Measurements from ENCODE around the gene APOBEC4.
"Not testable (repeated sequence)": the region's sequence is repeated elsewhere in the genome, so short reads cannot be mapped to it uniquely, and the experiment has no call there.

Gene APOBEC4

GRCh38 chr1:183633676-183634343, 19.3 kb downstream of the APOBEC4 start:
- H3K4me1 Mint-ChIP-seq: peaks cover 50% of the 10 kb centered on the region
- H3K4me3 Mint-ChIP-seq: peak overlapping the region; percentile 99
- ATAC-seq: peak; percentile 60
- H3K27me3 Mint-ChIP-seq: peaks cover 12% of the 10 kb centered on the region
- H3K9me3 Mint-ChIP-seq: no peaks in the 10 kb centered on the region
- H3K36me3 Mint-ChIP-seq (ENCODE audit: low read depth): peaks cover 31% of the 10 kb centered on the region
- H3K27ac Mint-ChIP-seq: peak overlapping the region; percentile 99
- DNase-seq: no peak

- Mint-ChIP-seq H3K4me1 (peaks cover 58% of the 10 kb centered on the region), H3K27ac (peak overlapping the region; percentile 99), H3K9me3 (no peaks in the 10 kb centered on the region), H3K36me3 (ENCODE audit: low read depth) (peaks cover 39% of the 10 kb centered on the region), H3K27me3 (peaks cover 12% of the 10 kb centered on the region), H3K4me3 (peak overlapping the region; percentile 99)
- DNase-seq (no peak), ATAC-seq (no peak)
These were observed 20.2 kb downstream of the APOBEC4 start for GRCh38 chr1:183632964-183633363.

GRCh38 chr1:183632114-183632513, 21.0 kb downstream of the APOBEC4 start:
- Mint-ChIP-seq H3K36me3 (ENCODE audit: low read depth) (peaks cover 39% of the 10 kb centered on the region), H3K4me1 (peaks cover 60% of the 10 kb centered on the region), H3K9me3 (no peaks in the 10 kb centered on the region), H3K27me3 (peaks cover 10% of the 10 kb centered on the region), H3K4me3 (peak overlapping the region; percentile 99), H3K27ac (no peak overlapping the region)
- DNase-seq: no peak
- ATAC-seq: no peak

GRCh38 chr1:183630748-183631147, 22.4 kb downstream of the APOBEC4 start:
- DNase-seq (no peak), ATAC-seq (no peak)
- Mint-ChIP-seq H3K27me3 (peaks cover 1% of the 10 kb centered on the region), H3K9me3 (no peaks in the 10 kb centered on the region), H3K36me3 (ENCODE audit: low read depth) (peaks cover 39% of the 10 kb centered on the region), H3K4me3 (peak overlapping the region; percentile 46), H3K4me1 (peaks cover 51% of the 10 kb centered on the region), H3K27ac (peak overlapping the region; percentile 47)

- H3K9me3 Mint-ChIP-seq: no peaks in the 10 kb centered on the region
- peaks cover 52% of the 10 kb centered on the region for H3K36me3 Mint-ChIP-seq (ENCODE audit: low read depth)
- ATAC-seq: peak; percentile 81
- no peaks in the 10 kb centered on the region for H3K27me3 Mint-ChIP-seq
- DNase-seq: no peak
- H3K4me3 Mint-ChIP-seq: peak overlapping the region; percentile 19
- H3K27ac Mint-ChIP-seq: peak overlapping the region; percentile 71
- H3K4me1 Mint-ChIP-seq: peaks cover 48% of the 10 kb centered on the region
These were observed 24.6 kb downstream of the APOBEC4 start for GRCh38 chr1:183628537-183628936.

GRCh38 chr1:183626236-183626635, 26.9 kb downstream of the APOBEC4 start:
- not testable (repeated sequence) for H3K4me3 Mint-ChIP-seq, H3K9me3 Mint-ChIP-seq, ATAC-seq, DNase-seq, H3K27me3 Mint-ChIP-seq
- H3K36me3 Mint-ChIP-seq (ENCODE audit: low read depth): peaks cover 42% of the 10 kb centered on the region
- H3K4me1 Mint-ChIP-seq: peaks cover 34% of the 10 kb centered on the region
- H3K27ac Mint-ChIP-seq: peak overlapping the region; percentile 27

GRCh38 chr1:183622884-183623785, 30.0 kb downstream of the APOBEC4 start:
- Mint-ChIP-seq H3K27me3 (no peaks in the 10 kb centered on the region), H3K36me3 (ENCODE audit: low read depth) (peaks cover 15% of the 10 kb centered on the region), H3K4me3 (no peak overlapping the region), H3K27ac (peak overlapping the region; percentile 14), H3K4me1 (peaks cover 10% of the 10 kb centered on the region), H3K9me3 (no peaks in the 10 kb centered on the region)
- peak; percentile 92 for ATAC-seq
- DNase-seq: peak; percentile 38

- Mint-ChIP-seq H3K36me3 (ENCODE audit: low read depth) (peaks cover 13% of the 10 kb centered on the region), H3K4me1 (peaks cover 7% of the 10 kb centered on the region), H3K4me3 (no peak overlapping the region), H3K27ac (no peak overlapping the region), H3K9me3 (no peaks in the 10 kb centered on the region), H3K27me3 (no peaks in the 10 kb centered on the region)
- no peak for DNase-seq
- ATAC-seq: no peak
These were observed 31.1 kb downstream of the APOBEC4 start for GRCh38 chr1:183622013-183622412.

GRCh38 chr1:183620311-183620710, 32.8 kb downstream of the APOBEC4 start:
- no peaks in the 10 kb centered on the region for H3K9me3 Mint-ChIP-seq
- no peaks in the 10 kb centered on the region for H3K27me3 Mint-ChIP-seq
- peaks cover 9% of the 10 kb centered on the region for H3K36me3 Mint-ChIP-seq (ENCODE audit: low read depth)
- peaks cover 7% of the 10 kb centered on the region for H3K4me1 Mint-ChIP-seq
- H3K27ac Mint-ChIP-seq: no peak overlapping the region
- H3K4me3 Mint-ChIP-seq: no peak overlapping the region
- DNase-seq (no peak), ATAC-seq (no peak)

GRCh38 chr1:183619781-183620180, 33.3 kb downstream of the APOBEC4 start:
- Mint-ChIP-seq H3K27me3 (no peaks in the 10 kb centered on the region), H3K4me1 (peaks cover 7% of the 10 kb centered on the region), H3K4me3 (no peak overlapping the region), H3K9me3 (no peaks in the 10 kb centered on the region), H3K27ac (no peak overlapping the region), H3K36me3 (ENCODE audit: low read depth) (peaks cover 4% of the 10 kb centered on the region)
- DNase-seq: no peak
- no peak for ATAC-seq

- not testable (repeated sequence) for ATAC-seq; H3K27ac Mint-ChIP-seq; H3K9me3 Mint-ChIP-seq; DNase-seq; H3K27me3 Mint-ChIP-seq; H3K4me3 Mint-ChIP-seq; H3K4me1 Mint-ChIP-seq; H3K36me3 Mint-ChIP-seq (ENCODE audit: low read depth)
These were observed 34.9 kb downstream of the APOBEC4 start for GRCh38 chr1:183618202-183618601.

GRCh38 chr1:183612975-183613374, 40.1 kb downstream of the APOBEC4 start:
- H3K4me3 Mint-ChIP-seq; H3K27me3 Mint-ChIP-seq; H3K27ac Mint-ChIP-seq; H3K9me3 Mint-ChIP-seq; DNase-seq; ATAC-seq; H3K4me1 Mint-ChIP-seq; H3K36me3 Mint-ChIP-seq (ENCODE audit: low read depth): not testable (repeated sequence)

GRCh38 chr1:183612407-183612806, 40.7 kb downstream of the APOBEC4 start:
- Mint-ChIP-seq H3K27ac (no peak overlapping the region), H3K9me3 (no peaks in the 10 kb centered on the region), H3K4me3 (no peak overlapping the region), H3K36me3 (ENCODE audit: low read depth) (no peaks in the 10 kb centered on the region), H3K27me3 (peaks cover 2% of the 10 kb centered on the region), H3K4me1 (no peaks in the 10 kb centered on the region)
- ATAC-seq: no peak
- DNase-seq: no peak

GRCh38 chr1:183611021-183611420, 42.1 kb downstream of the APOBEC4 start:
- no peak overlapping the region for H3K27ac Mint-ChIP-seq
- no peak for ATAC-seq
- no peak for DNase-seq
- H3K36me3 Mint-ChIP-seq (ENCODE audit: low read depth): no peaks in the 10 kb centered on the region
- no peaks in the 10 kb centered on the region for H3K9me3 Mint-ChIP-seq
- peaks cover 2% of the 10 kb centered on the region for H3K27me3 Mint-ChIP-seq
- no peak overlapping the region for H3K4me3 Mint-ChIP-seq
- H3K4me1 Mint-ChIP-seq: peaks cover 2% of the 10 kb centered on the region

All from activated naive CD8-positive, alpha-beta T cell treated with anti-CD3 and anti-CD28 coated beads, Interleukin-2, amount 50 U/mL, for 24 hours (primary cell).